BE2C (cell line): ENCODE data around the gene RAB5A.
"Not testable (repeated sequence)": the region's sequence is repeated elsewhere in the genome, so short reads cannot be mapped to it uniquely, and the experiment has no call there.

Source experiments
- DNase-seq: peaks from one replicate; pipeline ENCODE4 v3.0.0-alpha.2; 2020
- H3K27me3 ChIP-seq: fragments of 250-450 bp; sonication (Bioruptor Pico); 2 replicates; pipeline ENCODE4 v1.5.1; 2020; ENCODE audit warnings: mild to moderate bottlenecking
- H3K36me3 ChIP-seq: fragments of 250-450 bp; sonication (Bioruptor Pico); 2 replicates; pipeline ENCODE4 v1.5.1; 2020; ENCODE audit warnings: mild to moderate bottlenecking
- H3K4me1 ChIP-seq: fragments of 250-450 bp; sonication (Bioruptor Pico); 2 replicates; pipeline ENCODE4 v1.5.1; 2020
- H3K4me3 ChIP-seq: 2 replicates; pipeline ENCODE4 v1.5.1; 2011; ENCODE audit warnings: low read depth, low read length
- H3K9me3 ChIP-seq: fragments of 250-450 bp; sonication (Bioruptor Pico); 2 replicates; pipeline ENCODE4 v1.5.1; 2020
- CTCF ChIP-seq: IDR thresholded peaks from 2 replicates; pipeline ENCODE4 v1.5.1; 2012; ENCODE audit warnings: mild to moderate bottlenecking, low read depth, low read length

The RAB5A gene

GRCh38 chr3:19954676-19955075, 7.8 kb downstream of the RAB5A start:
- no peak for TF ChIP-seq CTCF
- Histone ChIP-seq H3K9me3 (no peaks in the 10 kb centered on the region), H3K4me1 (no peaks in the 10 kb centered on the region), H3K4me3 (no peak overlapping the region), H3K27me3 (no peaks in the 10 kb centered on the region), H3K36me3 (peaks cover 3% of the 10 kb centered on the region; the same call in 1 of the 2 replicates)
- DNase-seq = no peak

GRCh38 chr3:19957354-19957753, 10.5 kb downstream of the RAB5A start:
- H3K27me3 ChIP-seq, H3K4me1 ChIP-seq, H3K36me3 ChIP-seq, DNase-seq, H3K9me3 ChIP-seq, H3K4me3 ChIP-seq: not testable (repeated sequence)

- no peak for DNase-seq
- no peaks in the 10 kb centered on the region for H3K9me3 ChIP-seq
- no peaks in the 10 kb centered on the region for H3K27me3 ChIP-seq
- no peaks in the 10 kb centered on the region for H3K4me1 ChIP-seq
- H3K36me3 ChIP-seq = no peaks in the 10 kb centered on the region
- H3K4me3 ChIP-seq = no peak overlapping the region
- TF ChIP-seq CTCF = no peak
Measured at GRCh38 chr3:19959505-19959904, 12.6 kb downstream of the RAB5A start.

GRCh38 chr3:19960696-19961095, 13.8 kb downstream of the RAB5A start:
- DNase-seq = no peak
- Histone ChIP-seq H3K9me3 (no peaks in the 10 kb centered on the region), H3K36me3 (no peaks in the 10 kb centered on the region), H3K4me3 (no peak overlapping the region), H3K4me1 (no peaks in the 10 kb centered on the region), H3K27me3 (no peaks in the 10 kb centered on the region)
- TF ChIP-seq CTCF = no peak

GRCh38 chr3:19961960-19962359, 15.1 kb downstream of the RAB5A start:
- no peaks in the 10 kb centered on the region for H3K36me3 ChIP-seq
- H3K4me1 ChIP-seq = no peaks in the 10 kb centered on the region
- H3K27me3 ChIP-seq = no peaks in the 10 kb centered on the region
- no peaks in the 10 kb centered on the region for H3K9me3 ChIP-seq
- no peak for TF ChIP-seq CTCF
- DNase-seq = no peak
- no peak overlapping the region for H3K4me3 ChIP-seq

GRCh38 chr3:19967208-19967607, 20.3 kb downstream of the RAB5A start:
- no peak for DNase-seq
- no peak overlapping the region for H3K4me3 ChIP-seq
- no peaks in the 10 kb centered on the region for H3K9me3 ChIP-seq
- H3K27me3 ChIP-seq = no peaks in the 10 kb centered on the region
- TF ChIP-seq CTCF = no peak
- no peaks in the 10 kb centered on the region for H3K4me1 ChIP-seq
- H3K36me3 ChIP-seq = no peaks in the 10 kb centered on the region

GRCh38 chr3:19967812-19968211, 20.9 kb downstream of the RAB5A start:
- H3K36me3 ChIP-seq = no peaks in the 10 kb centered on the region
- H3K27me3 ChIP-seq = no peaks in the 10 kb centered on the region
- H3K4me1 ChIP-seq = no peaks in the 10 kb centered on the region
- no peak for TF ChIP-seq CTCF
- no peak overlapping the region for H3K4me3 ChIP-seq
- H3K9me3 ChIP-seq = no peaks in the 10 kb centered on the region
- DNase-seq = no peak
